CD4-positive, alpha-beta T cell treated with Interleukin-1 beta for 1 hour (primary cell): Measurements from ENCODE around the gene ZNF582.
"Not testable (repeated sequence)": the region's sequence is repeated elsewhere in the genome, so short reads cannot be mapped to it uniquely, and the experiment has no call there.

ENCODE experiments used
- DNase-seq, 2 donors: peaks; one replicate each; pipeline ENCODE4 v3.0.0-alpha.2; 2020 to 2022

Gene ZNF582

GRCh38 chr19:56350416-56351045, 42.8 kb downstream of the ZNF582 start:
- peak; percentile 37 to 65 for DNase-seq

GRCh38 chr19:56348289-56348877, 45.0 kb downstream of the ZNF582 start:
- no peak for DNase-seq

- DNase-seq = no peak
Measured at GRCh38 chr19:56347163-56347778, 46.1 kb downstream of the ZNF582 start.

- DNase-seq = no peak
Measured at GRCh38 chr19:56341948-56342347, 51.4 kb downstream of the ZNF582 start.

- not testable (repeated sequence) for DNase-seq
Measured at GRCh38 chr19:56339031-56339430, 54.3 kb downstream of the ZNF582 start.

- not testable (repeated sequence) for DNase-seq
Measured at GRCh38 chr19:56337077-56337476, 56.3 kb downstream of the ZNF582 start.

GRCh38 chr19:56335371-56335770, 58.0 kb downstream of the ZNF582 start:
- DNase-seq = not testable (repeated sequence)

- peak; percentile 38 to 66 for DNase-seq
Measured at GRCh38 chr19:56333506-56333905, 59.8 kb downstream of the ZNF582 start.
